Ectodermal cell (in vitro differentiated cells): ENCODE measurements around the gene HDDC2.

ENCODE experiments used
- H3K27ac ChIP-seq: 2 replicates; pipeline ENCODE4 v1.7.0; 2013; ENCODE audit warnings: mild to moderate bottlenecking, low read depth, low read length; ENCODE audit not compliant: insufficient read depth, poor library complexity, severe bottlenecking
- H3K27me3 ChIP-seq: 2 replicates; pipeline ENCODE4 v1.7.0; 2013; ENCODE audit warnings: mild to moderate bottlenecking, low read length; ENCODE audit not compliant: insufficient read depth, control insufficient read depth, poor library complexity, severe bottlenecking
- H3K36me3 ChIP-seq: one replicate; pipeline ENCODE4 v1.7.0; 2013; ENCODE audit warnings: low read length; ENCODE audit not compliant: control insufficient read depth, insufficient read depth
- H3K4me1 ChIP-seq: one replicate; pipeline ENCODE4 v1.7.0; 2013; ENCODE audit warnings: low read length; ENCODE audit not compliant: control insufficient read depth, insufficient read depth
- H3K4me3 ChIP-seq: 2 replicates; pipeline ENCODE4 v1.7.0; 2013; ENCODE audit warnings: low read depth, low read length, control low read depth; ENCODE audit not compliant: insufficient read depth
- H3K9me3 ChIP-seq: 2 replicates; pipeline ENCODE4 v1.7.0; 2013; ENCODE audit warnings: mild to moderate bottlenecking, low read length, moderate library complexity; ENCODE audit not compliant: control insufficient read depth
- WGBS, 2 experiments: methylation state at CpG; one replicate each; pipeline ENCODE4 v1.1.7; 2013; ENCODE audit warnings: missing lambda C conversion rate in 2 of 2; 5-methylcytosine and 5-hydroxymethylcytosine counted together

Gene HDDC2

DNA sequence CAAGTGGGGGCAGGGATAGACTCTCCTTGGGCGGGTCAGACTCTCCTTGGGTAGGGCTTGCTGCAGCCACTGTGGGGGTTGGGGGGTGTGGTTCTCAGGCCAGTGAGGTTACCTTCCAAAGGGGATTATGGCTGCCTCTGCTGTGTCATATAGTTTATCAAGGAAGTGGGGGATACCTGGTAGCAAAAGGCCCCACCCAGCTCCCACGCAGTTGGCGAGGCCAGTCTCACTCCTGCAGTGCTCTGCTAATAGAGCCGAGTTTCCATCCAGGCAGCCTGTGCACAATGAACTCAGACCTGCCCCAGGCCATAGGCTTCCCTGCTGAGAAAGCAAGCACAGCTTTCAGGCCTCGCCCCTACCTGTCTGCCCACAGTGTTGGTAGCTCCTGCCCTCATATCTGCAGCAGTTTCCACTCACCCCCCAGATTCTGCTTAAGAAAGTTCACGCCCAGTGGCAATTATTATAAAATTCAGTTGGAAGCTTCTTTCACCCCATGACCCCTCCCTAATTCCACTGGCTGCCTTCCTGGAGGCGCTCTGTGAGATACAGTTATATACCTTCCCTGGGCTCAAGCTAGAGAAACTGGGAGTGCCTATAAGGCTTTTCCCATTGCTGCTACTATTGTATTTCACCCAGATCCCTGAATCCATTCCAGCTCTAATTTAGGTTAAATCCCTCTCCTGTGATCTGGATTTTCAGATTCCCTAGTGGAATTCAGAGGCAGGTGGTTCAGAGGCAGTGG, 56.1 kb downstream of the HDDC2 start:
- WGBS, 2 experiments = 81 to 84% methylated on average over 7 of the region's 7 CpGs

DNA sequence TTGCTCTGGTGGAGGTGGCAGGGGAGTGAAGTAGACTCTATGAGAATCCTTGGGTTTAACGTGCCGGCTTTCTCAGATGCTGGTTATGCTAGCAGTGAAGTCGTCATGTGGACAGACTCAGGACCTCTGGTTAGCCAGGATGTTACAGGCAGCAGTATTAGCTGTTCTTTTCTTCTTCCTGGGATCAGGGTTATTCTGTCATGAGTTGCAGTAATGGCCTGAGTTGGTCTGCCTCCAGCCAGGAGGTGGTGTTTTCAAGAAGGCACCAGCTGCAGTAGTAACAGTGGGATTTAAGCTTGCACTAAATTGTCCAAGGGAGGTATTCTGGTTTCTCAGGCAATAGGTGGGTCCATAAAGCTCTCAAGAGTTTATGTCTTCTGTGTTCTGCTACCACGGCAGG, 56.7 kb downstream of the HDDC2 start:
- Histone ChIP-seq H3K9me3 (no peaks in the 10 kb centered on the region), H3K27ac (no peak overlapping the region), H3K4me1 (peaks cover 6% of the 10 kb centered on the region), H3K4me3 (no peak overlapping the region), H3K36me3 (no peaks in the 10 kb centered on the region), H3K27me3 (no peaks in the 10 kb centered on the region)
- 96% methylated on average over 4 of the region's 4 CpGs for WGBS, 2 experiments

More for the DNA sequence above, 56.1 kb downstream of the HDDC2 start:
- Histone ChIP-seq H3K27me3 (no peaks in the 10 kb centered on the region), H3K36me3 (no peaks in the 10 kb centered on the region), H3K27ac (no peak overlapping the region), H3K4me3 (no peak overlapping the region), H3K9me3 (no peaks in the 10 kb centered on the region), H3K4me1 (peaks cover 6% of the 10 kb centered on the region)

DNA sequence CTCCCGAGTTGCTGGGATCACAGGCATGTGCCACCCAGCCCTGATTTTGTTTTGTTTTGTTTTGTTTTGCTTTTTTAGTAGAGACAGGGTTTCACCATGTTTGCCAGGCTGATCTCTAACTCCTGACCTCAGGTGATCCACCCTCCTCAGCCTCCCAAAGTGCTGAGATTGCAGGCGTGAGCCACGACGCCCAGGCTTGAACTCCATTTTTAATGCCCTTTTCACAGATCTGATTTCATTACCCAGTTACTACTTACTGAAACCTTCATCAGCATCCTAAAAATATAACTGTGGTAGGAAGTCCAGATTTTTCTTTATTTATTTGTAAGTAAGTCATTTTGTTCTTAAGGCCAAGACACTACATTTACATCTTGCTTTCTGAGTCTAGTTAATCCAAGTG, 64.0 kb downstream of the HDDC2 start:
- no peak overlapping the region for H3K4me3 ChIP-seq
- no peaks in the 10 kb centered on the region for H3K9me3 ChIP-seq
- no peaks in the 10 kb centered on the region for H3K27me3 ChIP-seq
- H3K4me1 ChIP-seq = no peaks in the 10 kb centered on the region
- H3K36me3 ChIP-seq = no peaks in the 10 kb centered on the region
- no peak overlapping the region for H3K27ac ChIP-seq
- WGBS, 2 experiments = 95 to 98% methylated on average over 4 of the region's 4 CpGs

DNA sequence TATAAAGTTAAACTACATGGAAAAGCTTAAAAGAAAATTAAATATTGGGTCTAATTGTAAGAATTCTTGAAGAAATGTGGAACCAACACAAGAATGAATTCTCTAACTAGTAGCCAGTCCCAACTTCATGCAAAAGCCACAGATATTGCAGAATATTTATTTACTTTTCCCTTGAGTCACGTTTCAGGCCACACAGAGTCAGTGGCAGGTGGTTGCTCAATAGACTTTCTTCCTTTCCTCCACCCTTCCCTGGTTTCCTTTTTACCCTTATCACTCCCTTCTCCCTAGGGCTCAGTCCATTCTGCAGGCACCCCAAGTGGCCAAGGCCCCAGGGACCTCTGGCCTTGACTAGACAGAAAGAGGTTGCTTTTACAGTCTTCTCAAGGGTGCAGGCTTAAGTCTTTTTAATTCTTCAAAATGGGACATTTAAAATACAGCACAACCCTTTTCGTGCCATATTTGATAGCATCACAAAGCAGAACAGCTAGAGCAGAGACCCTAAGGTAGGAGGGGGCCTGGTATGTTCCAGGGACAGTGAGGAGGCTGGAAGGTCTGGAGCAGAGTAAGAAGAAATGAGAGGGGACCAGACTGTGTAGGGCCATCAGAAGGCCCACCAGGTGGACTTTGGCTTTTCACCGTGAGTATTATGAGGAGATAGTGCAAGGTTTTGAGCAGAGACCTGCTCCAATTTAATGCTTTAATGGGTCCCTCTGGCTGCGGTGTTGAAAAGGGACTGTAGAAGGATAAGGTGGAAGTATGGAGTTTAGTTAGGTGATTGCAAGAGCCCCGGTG, 65.0 kb downstream of the HDDC2 start:
- WGBS, 2 experiments = 92 to 96% methylated on average over 5 of the region's 5 CpGs
- no peaks in the 10 kb centered on the region for H3K36me3 ChIP-seq
- no peak overlapping the region for H3K4me3 ChIP-seq

DNA sequence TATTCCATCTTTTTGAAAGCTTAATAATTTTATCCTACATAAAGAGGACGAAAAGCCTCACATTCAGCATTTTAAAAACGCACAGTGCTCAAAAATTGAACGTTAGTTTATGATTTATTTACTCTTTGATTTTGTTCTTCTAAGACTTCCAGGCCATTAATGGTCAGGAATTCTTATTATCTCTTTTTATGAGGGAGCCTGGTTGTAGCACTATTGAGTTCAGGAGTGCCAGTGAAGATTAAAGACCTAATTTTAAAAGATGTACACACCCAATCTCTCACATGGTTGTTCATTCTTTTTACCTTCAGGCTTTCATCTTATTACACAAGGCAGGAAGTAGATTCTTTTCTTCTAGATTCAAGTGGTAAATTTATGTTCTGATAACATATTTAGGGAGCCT, 68.6 kb downstream of the HDDC2 start:
- Histone ChIP-seq H3K4me3 (no peak overlapping the region), H3K27ac (no peak overlapping the region), H3K27me3 (no peaks in the 10 kb centered on the region), H3K9me3 (no peaks in the 10 kb centered on the region), H3K4me1 (no peaks in the 10 kb centered on the region), H3K36me3 (no peaks in the 10 kb centered on the region)
- 88 to 100% methylated on average over 2 to 3 of the region's 3 CpGs for WGBS, 2 experiments

More for the DNA sequence above, 65.0 kb downstream of the HDDC2 start:
- Histone ChIP-seq H3K4me1 (no peaks in the 10 kb centered on the region), H3K27ac (no peak overlapping the region), H3K9me3 (no peaks in the 10 kb centered on the region), H3K27me3 (no peaks in the 10 kb centered on the region)

DNA sequence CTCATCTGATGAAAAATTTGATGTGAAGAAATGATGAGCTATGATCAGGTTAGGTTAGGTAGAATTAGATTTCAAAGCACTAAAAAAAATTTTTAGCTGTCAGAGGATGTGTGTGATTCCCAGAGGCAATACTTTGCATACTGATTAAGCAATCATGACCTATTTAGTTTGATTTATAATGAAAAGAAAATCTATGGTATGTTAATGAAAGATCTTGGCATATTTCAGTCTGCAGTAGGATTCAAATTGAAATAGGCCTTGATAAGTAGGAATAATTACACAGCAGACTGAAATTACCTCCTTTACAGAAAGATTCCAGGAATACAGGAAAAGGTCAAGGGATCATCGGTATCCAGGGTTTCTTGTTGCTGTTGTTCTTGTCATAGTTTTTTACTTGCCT, 69.3 kb downstream of the HDDC2 start:
- H3K36me3 ChIP-seq = no peaks in the 10 kb centered on the region
- H3K4me1 ChIP-seq = no peaks in the 10 kb centered on the region
- no peak overlapping the region for H3K4me3 ChIP-seq
- WGBS, 2 experiments = 100% methylated on average over 1 of the region's 1 CpG
- H3K27ac ChIP-seq = no peak overlapping the region
- no peaks in the 10 kb centered on the region for H3K9me3 ChIP-seq
- H3K27me3 ChIP-seq = no peaks in the 10 kb centered on the region

DNA sequence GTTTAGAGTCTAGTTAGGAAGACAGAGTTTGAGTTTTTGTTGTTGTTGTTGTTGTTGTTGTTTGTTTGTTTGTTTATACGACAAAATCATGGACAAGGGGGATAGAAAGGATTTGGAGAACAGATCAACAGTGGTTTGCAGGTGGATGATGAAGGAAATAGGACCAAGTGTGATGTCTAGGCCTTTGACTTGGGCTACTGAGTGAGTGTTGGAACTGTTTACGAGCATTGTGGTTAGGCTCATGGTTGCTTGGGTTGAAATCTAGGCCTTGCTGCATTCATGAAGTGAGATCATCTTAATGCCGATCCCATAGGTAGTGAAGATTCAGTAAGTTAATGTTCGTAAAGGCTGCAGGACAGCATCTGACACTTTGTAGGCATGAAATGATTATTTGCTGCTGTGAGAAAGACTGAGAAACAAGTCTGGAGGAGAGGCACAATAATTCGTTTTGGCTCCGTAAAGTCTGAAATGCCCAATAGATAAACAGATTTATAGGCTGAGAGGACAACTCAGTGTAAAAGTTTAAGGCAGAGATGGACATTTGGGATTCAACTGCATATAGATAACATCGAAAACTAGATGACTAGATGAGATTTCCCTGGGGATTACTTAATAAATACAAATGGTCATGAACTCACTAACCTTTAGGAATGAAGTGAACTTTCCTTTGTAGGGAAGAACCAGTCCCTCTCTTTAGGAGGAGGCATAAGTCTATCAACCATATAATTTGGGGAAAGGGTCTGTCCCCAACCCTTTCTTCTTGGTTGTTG, 70.0 kb downstream of the HDDC2 start:
- no peaks in the 10 kb centered on the region for H3K36me3 ChIP-seq
- no peak overlapping the region for H3K27ac ChIP-seq
- no peaks in the 10 kb centered on the region for H3K27me3 ChIP-seq
- H3K9me3 ChIP-seq = no peaks in the 10 kb centered on the region
- 86% methylated on average over 6 to 7 of the region's 7 CpGs for WGBS, 2 experiments
- H3K4me3 ChIP-seq = no peak overlapping the region
- no peaks in the 10 kb centered on the region for H3K4me1 ChIP-seq

DNA sequence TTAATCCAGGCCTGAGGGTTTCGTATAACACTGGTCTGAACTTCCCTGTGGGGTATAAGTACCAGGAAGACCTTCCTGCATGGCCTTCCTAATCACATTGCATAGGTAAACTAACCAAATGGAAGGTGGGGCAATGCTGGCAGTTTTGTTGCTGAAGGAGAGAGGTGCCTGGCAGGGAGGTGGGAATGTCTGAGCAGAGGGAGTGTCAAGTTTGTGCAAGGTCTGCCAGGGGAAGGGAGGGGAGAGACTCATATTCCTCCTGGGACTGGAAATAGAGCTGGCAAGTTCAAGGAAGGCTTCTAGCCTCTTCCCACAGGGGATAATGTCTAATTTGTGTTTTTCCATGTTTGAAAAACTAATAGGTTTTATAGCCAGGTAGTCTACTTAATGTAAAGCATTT, 70.6 kb downstream of the HDDC2 start:
- WGBS, 2 experiments = 79 to 85% methylated on average over 1 of the region's 1 CpG
- no peaks in the 10 kb centered on the region for H3K4me1 ChIP-seq
- H3K27ac ChIP-seq = no peak overlapping the region

DNA sequence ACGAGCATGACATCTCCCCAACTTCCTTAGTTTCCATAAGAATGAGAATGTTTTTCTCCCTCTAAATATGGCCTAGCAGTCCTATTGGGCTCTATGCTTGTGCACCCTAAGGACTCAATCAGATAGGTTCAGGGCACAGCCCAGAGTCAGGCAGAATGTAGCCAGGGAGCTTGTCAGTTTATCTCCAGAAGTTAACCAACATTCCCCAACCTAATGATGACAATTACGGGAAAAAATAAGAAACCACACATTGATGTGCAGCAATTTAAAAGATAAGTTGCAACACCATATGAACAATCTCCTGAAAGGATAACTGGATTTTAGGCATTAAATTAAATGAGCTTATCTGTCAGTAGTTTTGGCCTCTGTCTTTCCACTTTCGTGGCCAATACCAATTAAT, 71.1 kb downstream of the HDDC2 start:
- no peaks in the 10 kb centered on the region for H3K36me3 ChIP-seq
- H3K4me1 ChIP-seq = no peaks in the 10 kb centered on the region
- H3K9me3 ChIP-seq = no peaks in the 10 kb centered on the region
- H3K4me3 ChIP-seq = no peak overlapping the region
- 75 to 87% methylated on average over 3 of the region's 3 CpGs for whole genome bisulfite sequencing, 2 experiments
- no peaks in the 10 kb centered on the region for H3K27me3 ChIP-seq
- no peak overlapping the region for H3K27ac ChIP-seq

More for the DNA sequence above, 70.6 kb downstream of the HDDC2 start:
- Histone ChIP-seq H3K36me3 (no peaks in the 10 kb centered on the region), H3K4me3 (no peak overlapping the region), H3K27me3 (no peaks in the 10 kb centered on the region), H3K9me3 (no peaks in the 10 kb centered on the region)

DNA sequence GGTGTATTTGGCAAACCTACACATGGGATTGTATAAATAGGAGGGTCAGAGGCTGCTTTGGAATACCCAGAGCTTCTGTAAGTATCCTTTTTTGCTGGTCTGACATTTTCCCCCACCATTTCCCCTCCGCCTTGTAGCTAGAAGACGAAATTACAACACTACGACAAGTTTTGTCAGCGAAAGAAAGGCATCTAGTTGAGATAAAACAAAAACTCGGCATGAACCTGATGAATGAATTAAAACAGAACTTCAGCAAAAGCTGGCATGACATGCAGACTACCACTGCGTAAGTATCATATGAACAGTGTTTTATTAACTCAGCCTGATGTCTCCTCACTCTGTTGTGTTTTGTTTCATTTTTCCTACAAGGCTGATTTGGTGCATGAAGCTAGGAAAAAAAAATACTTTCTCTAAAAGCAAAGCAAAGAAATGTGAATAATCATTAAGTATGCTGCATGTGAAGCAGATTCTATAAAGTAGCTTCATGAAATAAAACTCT, 72.7 kb downstream of the HDDC2 start:
- WGBS, 2 experiments = 79 to 80% methylated on average over 6 of the region's 6 CpGs
- H3K4me1 ChIP-seq = no peaks in the 10 kb centered on the region
- no peaks in the 10 kb centered on the region for H3K27me3 ChIP-seq
- no peaks in the 10 kb centered on the region for H3K36me3 ChIP-seq
- H3K9me3 ChIP-seq = no peaks in the 10 kb centered on the region
- H3K27ac ChIP-seq = no peak overlapping the region
- no peak overlapping the region for H3K4me3 ChIP-seq
